HCEC 1CT (cell line): ENCODE data around the gene LDLRAD2.
A peak's percentile ranks its signal among the peaks of the same experiment; 100 is the strongest.

Source experiments
- DNase-seq: peaks from one replicate; pipeline ENCODE4 v3.0.0-alpha.2; 2017

Gene LDLRAD2

DNA sequence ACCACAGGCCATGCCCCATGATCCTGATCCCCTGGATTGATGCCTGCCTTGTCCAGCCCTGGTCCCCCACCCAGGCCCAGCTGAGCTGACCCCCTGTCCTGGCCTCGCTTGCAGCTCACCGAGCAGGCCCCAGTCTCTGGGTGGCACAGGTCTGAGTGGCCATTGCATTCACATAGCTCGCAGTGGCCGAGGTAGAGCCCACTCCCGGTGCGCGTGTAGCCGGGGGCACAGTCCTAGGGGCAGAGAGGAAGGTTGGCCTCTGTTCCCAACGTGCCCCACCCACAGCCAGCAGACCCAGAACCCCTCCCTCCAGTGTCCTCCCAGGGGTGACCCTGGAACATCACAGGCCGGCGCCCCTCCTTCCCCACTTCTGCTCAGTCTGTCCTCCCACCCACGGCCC lies 51.9 kb downstream of the LDLRAD2 start:
- DNase-seq, result no peak

DNA sequence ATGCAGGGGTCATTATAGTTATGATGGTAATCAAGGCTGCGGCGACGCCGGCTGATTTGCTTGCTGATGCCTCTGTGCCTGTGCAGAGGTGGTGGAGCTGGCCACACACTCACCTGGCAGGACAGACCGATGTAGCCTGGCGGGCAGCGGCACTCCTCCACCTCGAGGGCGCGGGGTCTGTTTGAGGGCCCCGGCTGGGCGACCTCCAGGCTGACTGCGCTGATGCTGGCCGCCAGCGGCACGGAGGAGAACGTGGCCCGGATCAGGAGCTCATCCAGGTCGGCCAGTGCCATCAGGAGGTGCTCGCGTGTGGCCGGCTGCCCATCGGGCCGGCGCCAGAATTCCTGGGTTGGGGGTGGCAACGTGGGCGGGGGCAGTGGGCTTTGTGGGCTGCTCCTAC lies 52.7 kb downstream of the LDLRAD2 start:
- no peak for DNase-seq

DNA sequence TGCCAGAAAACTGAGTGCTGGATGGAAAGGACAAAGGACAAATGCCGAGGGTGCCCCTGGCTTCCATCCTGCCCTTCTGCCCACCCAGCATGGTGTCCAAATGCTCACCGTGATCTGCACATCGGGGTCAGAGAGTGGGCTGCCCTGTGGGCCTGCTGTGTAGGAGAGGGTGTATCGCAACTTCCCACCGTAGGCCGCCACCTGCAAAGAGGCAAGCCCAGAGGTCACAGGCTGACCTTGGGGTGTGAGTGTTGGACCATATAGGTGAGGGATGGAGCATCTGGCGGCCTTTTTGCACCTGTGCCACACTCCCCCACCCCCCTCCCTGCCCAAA lies 53.5 kb downstream of the LDLRAD2 start:
- no peak for DNase-seq

DNA sequence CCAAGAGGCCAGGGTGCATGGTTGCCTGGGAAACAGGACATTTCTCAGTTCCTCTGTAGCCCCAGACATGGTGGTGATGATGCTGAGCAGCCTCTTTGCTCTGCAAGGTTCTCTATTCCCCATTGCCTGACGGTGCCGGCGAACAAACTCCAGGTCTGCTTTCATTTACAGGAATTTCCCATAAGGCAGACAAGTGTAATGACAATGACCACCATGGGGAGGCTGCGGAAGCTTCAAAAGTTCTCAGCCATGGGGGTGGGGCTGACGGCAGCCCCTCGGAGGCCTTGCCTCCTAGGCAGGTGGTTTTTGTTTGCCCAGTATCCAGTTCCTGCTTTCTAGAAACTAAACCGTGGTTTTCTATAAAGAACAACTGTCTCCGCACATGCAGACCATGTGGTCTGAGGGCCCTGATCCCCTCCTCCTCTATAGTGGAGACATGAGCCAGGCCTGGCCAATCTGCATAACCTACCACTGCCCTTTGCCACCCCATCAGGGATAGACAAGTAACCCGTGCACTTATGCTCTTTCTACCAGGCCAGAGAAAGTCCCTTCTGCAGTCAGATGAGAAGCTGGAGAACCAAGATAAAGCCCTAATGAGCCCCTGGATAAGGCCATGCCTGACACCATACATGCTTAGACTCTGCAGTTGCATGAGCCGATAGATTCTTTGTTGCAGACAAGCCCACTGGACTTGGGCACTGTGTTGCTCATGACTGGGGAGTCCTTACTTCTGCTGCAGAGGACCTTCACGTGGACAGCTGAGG lies 54.1 kb downstream of the LDLRAD2 start:
- no peak for DNase-seq

DNA sequence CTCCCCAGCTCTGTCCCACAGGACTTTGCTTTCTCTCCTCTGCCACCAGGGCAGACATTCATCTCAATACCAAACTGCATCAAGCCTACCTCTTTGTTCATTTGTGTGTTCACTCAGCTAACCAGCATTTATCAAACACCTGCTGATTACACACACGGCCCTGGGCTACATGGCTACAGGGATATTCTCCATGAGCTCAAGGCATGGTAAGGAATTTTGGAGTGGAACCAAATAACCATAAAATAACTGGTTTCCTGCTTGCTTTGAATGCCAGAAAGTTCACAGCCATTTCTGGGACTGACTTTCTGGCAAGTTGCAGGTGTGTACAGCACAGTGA lies 54.6 kb downstream of the LDLRAD2 start:
- no peak for DNase-seq

DNA sequence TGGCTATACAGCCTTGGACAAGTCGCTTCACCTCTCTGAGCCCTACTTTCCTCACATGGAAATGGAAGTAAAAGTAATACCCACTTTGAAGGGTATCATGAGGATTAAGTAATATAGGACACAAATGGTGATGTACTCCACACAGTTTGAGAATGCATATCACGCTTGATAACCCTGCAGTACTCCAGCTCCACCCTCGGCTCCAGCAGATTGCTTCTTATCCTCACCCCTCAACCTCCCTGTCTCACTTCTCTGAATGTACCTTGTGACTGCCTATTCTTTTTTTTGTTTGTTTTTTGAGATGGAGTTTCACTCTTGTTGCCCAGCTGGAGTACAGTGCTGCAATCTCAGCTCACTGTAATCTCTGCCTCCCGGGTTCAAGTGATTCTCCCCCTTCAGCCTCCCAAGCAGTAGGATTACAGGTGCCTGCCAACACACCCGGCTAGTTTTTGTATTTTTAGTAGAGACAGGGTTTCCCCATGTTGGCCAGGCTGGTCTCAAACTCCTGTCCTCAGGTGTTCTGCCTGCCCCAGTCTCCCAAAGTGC lies 55.5 kb downstream of the LDLRAD2 start:
- no peak for DNase-seq

DNA sequence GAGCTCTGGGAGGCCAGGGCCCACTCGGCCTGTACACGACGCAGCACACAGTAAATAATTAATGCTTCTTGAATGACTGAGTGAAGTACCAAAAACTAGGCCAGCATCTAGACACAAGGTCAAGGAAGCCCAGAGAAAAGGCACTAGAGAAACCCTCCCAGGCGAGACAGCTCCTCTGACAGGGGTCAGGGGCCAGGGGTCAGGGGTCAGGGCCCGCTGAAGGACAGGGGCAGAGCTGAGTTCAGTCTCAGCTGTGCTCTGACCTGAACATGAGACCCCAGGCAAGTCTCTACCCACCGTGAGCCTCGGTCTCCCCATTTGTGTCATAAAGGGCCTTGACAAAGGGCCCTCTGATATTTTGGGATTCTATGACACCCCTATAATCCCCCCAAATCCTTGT lies 56.4 kb downstream of the LDLRAD2 start:
- DNase-seq, result no peak

DNA sequence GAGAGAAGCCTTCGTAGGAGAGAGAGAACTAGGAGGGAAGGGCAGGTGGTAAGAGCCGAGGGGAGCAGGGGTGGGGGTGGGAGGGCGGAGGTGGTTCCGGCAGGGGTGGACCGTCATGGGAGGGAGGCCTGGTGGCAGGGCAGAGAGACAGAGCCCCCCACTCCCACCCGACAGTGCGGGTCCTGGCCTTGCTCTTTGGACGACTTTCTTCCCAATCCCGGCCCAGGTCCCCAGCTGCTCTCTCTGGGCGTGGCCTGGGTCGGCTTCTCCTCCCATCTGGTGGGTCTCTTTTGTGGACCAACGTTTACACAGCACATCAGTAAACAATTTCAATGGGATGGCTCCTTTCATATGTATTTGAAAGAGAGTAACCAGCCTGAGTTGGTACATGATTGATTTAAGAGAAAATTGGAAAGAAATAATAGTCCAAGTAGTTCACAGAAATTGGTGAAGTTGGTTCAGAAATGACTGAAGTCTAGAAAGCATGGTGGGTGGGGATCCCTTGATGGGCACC lies 56.9 kb downstream of the LDLRAD2 start:
- DNase-seq, result no peak

DNA sequence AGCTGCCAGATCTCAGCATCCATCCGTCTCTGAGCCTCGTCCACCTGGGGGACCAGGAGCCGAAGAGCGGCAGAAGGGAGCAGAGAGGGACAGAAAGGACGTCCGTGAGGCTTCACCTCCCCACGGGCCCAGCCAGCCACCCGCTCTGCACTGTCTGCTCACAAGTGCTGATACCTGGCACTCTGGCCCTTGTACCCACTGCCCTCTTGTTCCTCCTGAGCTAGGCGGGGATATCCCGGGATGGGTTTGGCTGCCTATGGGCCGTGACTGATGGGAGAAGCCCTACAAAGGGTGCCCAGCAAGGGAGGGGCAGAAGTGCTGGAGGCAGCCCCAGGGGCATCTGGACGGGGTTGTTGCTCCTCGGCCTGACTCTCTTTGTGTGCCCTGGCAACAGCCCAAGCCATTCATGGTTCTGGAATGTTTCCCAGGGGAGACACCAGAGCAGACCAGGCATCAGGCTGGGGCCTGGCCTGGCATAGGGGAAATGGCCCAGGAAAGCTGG lies 57.6 kb downstream of the LDLRAD2 start:
- DNase-seq, result peak; percentile 61

DNA sequence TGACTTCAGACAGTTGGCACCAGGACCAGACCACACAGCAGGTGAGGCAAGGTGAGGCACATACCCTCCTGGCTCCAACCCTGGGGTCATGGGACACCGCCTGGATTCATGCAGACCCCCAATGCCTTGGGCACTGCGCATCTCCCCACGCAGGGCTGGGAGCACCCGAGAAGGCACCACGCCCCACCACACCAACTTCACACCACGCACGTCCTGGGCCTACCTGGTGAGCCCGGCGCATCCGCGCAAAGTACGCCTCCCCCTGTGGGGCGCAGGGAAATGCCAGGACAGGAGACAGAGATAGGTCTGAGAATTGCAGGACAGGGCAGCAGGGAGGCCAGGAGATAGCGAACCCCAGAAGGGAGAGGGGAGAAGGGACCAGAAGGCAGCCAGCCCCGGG lies 58.5 kb downstream of the LDLRAD2 start:
- DNase-seq, result no peak

DNA sequence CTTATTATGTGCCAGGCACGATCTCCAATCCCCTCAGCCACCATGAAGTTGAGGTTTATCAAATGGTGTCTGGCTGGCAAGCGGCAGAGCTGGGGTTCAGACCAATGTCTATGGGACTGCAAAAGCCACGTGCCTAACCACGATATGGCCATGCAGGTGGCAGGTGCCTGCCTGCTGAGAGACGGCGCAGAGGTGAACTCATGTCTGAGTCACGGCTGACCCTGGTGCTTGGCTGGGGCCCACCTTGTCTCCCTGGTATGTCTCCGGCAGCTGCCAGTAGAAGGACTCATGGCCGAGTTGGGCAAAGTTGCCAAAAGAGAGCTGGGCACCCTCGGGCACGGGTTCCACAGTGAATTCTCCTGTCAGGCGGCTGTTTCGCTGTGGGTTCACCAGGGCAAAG lies 59.9 kb downstream of the LDLRAD2 start:
- DNase-seq, result no peak

DNA sequence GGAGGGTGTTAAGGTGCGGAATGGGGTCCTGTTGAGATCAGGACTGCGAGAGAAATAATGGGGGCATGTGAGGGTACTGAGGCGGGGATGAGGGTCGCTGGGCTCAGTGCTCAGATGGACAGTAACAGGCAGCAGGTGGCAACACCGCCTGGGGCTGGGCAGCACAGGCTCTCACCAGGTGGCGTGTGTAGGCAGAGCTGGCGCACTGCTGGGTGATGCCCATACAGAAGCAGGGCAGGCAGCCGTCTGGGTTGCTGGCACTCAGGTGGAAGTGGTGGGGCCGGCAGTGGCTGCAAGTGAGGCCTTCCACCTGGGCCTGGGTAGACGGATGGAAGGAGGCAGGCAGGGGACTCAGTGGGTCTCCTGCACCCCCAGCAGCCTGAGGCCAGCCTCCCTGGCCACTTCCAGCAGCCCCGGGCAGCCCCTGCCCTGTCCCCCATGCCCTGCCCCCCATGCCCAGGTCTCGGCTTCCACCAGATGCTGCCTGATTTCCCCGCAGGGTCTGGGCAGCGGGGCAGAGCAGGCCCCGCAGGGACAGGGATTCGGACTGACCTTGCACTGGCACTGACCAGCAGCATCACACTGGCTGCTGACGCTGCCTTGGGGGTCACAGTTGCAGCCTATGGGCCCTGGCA lies 60.5 kb downstream of the LDLRAD2 start:
- no peak for DNase-seq

DNA sequence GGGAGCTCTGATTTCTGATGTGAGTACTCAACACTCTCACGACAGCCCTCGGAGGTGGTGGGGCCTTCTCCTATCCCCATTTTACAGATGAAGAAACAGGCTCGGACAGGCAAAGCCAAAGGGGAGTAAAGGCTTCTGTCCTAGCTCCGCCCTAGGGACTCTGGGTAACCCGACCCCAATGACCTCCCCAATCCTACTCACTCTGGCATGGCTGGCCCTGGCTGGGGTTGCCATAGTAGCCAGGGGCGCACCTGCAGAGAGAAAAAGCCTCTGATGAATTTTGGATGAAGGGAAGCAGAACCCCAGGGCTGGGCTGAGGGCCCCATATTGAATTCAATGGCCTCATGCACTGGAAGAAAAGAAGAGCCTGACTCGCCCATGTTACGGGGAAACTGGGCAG lies 61.1 kb downstream of the LDLRAD2 start:
- DNase-seq, result no peak

DNA sequence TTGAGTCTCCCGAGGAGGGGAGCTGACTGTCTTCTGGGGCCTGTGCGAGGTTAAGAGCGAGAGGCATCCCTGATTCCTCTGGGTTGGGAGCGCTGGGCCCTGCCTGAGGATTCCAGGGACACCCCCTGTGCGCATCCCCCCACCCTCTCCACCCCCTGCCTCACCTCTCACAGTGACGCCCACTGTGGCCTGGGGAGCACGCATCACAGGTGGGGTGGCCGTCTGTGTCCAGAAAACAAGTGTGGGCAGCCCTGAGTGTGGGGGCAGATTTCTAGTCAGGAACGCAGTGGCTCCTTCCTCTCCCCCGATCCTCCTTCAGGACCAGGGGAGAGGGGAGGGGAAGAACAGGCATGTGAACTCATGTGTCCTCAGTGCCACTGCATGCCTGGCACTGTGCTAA lies 61.7 kb downstream of the LDLRAD2 start:
- no peak for DNase-seq

DNA sequence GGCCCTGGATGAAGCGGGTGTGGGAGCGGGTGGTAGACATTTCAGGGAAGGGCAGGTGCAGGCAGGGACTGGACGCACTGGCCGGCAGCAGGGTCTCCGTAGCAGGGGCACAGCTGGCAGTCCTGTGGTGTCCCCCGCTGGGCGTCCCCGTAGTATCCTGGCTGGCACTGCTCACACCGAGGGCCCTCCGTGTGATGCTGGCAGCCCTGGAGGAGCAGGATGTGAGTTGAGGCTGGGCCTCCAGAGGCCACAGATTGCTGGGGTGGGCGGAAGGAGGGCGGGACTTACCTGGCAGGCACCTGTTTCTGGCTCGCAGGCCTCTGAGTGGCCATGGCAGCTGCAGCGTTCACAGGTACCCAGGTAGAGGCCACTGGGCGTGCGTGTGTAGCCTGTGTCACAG lies 62.3 kb downstream of the LDLRAD2 start:
- DNase-seq, result no peak
